HepG2 (cell line): ENCODE measurements around the gene SYTL2. TPM values are rescaled to one million over a fixed set of nuclear protein-coding genes. Genes with fewer than 3 reads are reported as not detected.

Experiments
- IKZF4 ChIP-seq: sonication (generic); formaldehyde crosslinking; IDR thresholded peaks from 2 replicates; pipeline ENCODE4 v1.5.1; 2020; ENCODE audit warnings: borderline replicate concordance, mild to moderate bottlenecking, low read depth, missing genetic modification reagents; ENCODE audit errors: not compliant biosample characterization
- KLF11 ChIP-seq: IDR thresholded peaks from 2 replicates; pipeline ENCODE4 v1.6.1; 2016; ENCODE audit warnings: missing compliant biosample characterization
- KLF6 ChIP-seq: IDR thresholded peaks from 2 replicates; pipeline ENCODE4 v1.8.0; 2016; ENCODE audit warnings: missing biosample characterization, missing genetic modification reagents
- MTA1 ChIP-seq: sonication (generic); formaldehyde crosslinking; IDR thresholded peaks from 2 replicates; pipeline ENCODE4 v1.4.0; 2020; ENCODE audit warnings: missing genetic modification reagents, mild to moderate bottlenecking, borderline replicate concordance
- MTA3 ChIP-seq: sonication (generic); formaldehyde crosslinking; IDR thresholded peaks from 2 replicates; pipeline ENCODE4 v1.4.0; 2020; ENCODE audit warnings: missing genetic modification reagents
- MXD1 ChIP-seq: sonication (generic); formaldehyde crosslinking; IDR thresholded peaks from 2 replicates; pipeline ENCODE4 v1.4.0; 2020; ENCODE audit warnings: mild to moderate bottlenecking, missing genetic modification reagents
- MXD3 ChIP-seq: IDR thresholded peaks from 2 replicates; pipeline ENCODE4 v1.6.1; 2016; ENCODE audit warnings: mild to moderate bottlenecking, missing biosample characterization, missing genetic modification reagents
- NR0B2 ChIP-seq: sonication (generic); formaldehyde crosslinking; IDR thresholded peaks from 2 replicates; pipeline ENCODE4 v1.4.0; 2020; ENCODE audit warnings: mild to moderate bottlenecking, missing genetic modification reagents
- SOX6 ChIP-seq, 2 experiments: fragments of 450-650 bp in 1 of 2; sonication (generic) in 1 of 2; formaldehyde crosslinking in 1 of 2; IDR thresholded peaks; 2 replicates each; pipeline versions ENCODE4 v1.4.0 to v1.6.1; 2017 to 2020; ENCODE audit warnings: antibody characterized with exemption in 1 of 2, mild to moderate bottlenecking in 1 of 2, missing genetic modification reagents in 1 of 2
- SRSF4 ChIP-seq: fragments of 200-400 bp; formaldehyde crosslinking; IDR thresholded peaks from one replicate; pipeline ENCODE4 v1.6.1; 2018; ENCODE audit warnings: mild to moderate bottlenecking, low read depth, low read length, moderate library complexity; ENCODE audit not compliant: poor library complexity, severe bottlenecking
- TCF7L2 ChIP-seq: IDR thresholded peaks from 2 replicates; pipeline ENCODE4 v1.6.1; 2011; ENCODE audit warnings: mild to moderate bottlenecking, low read depth, low read length, moderate library complexity
- ZFP36L2 ChIP-seq: sonication (generic); formaldehyde crosslinking; IDR thresholded peaks from 2 replicates; pipeline ENCODE4 v1.4.0; 2020; ENCODE audit warnings: missing genetic modification reagents
- ZMYM2 ChIP-seq: sonication (generic); formaldehyde crosslinking; IDR thresholded peaks from 2 replicates; pipeline ENCODE4 v1.8.0; 2022; ENCODE audit warnings: mild to moderate bottlenecking, missing genetic modification reagents
- ZMYM4 ChIP-seq: sonication (generic); formaldehyde crosslinking; IDR thresholded peaks from 2 replicates; pipeline ENCODE4 v1.8.1; 2023; ENCODE audit warnings: mild to moderate bottlenecking, missing genetic modification reagents
- ZNF564 ChIP-seq: sonication (generic); formaldehyde crosslinking; IDR thresholded peaks from 2 replicates; pipeline ENCODE4 v1.8.1; 2023; ENCODE audit warnings: mild to moderate bottlenecking, missing genetic modification reagents
- ZNF605 ChIP-seq: sonication (generic); formaldehyde crosslinking; IDR thresholded peaks from 2 replicates; pipeline ENCODE4 v1.8.0; 2022; ENCODE audit warnings: mild to moderate bottlenecking, missing genetic modification reagents
- ZNF737 ChIP-seq: sonication (generic); formaldehyde crosslinking; IDR thresholded peaks from 2 replicates; pipeline ENCODE4 v1.5.0; 2020; ENCODE audit warnings: missing genetic modification reagents, mild to moderate bottlenecking, borderline replicate concordance
- ZNF777 ChIP-seq: sonication (generic); formaldehyde crosslinking; IDR thresholded peaks from 2 replicates; pipeline ENCODE4 v1.4.0; 2020; ENCODE audit warnings: missing genetic modification reagents
- ZNF891 ChIP-seq: sonication (generic); formaldehyde crosslinking; IDR thresholded peaks from 2 replicates; pipeline ENCODE4 v1.5.0; 2020; ENCODE audit warnings: mild to moderate bottlenecking, missing genetic modification reagents
- ZSCAN29 ChIP-seq: sonication (generic); formaldehyde crosslinking; conservative IDR thresholded peaks from 2 replicates; pipeline ENCODE4 v1.4.0; 2020; ENCODE audit warnings: mild to moderate bottlenecking, missing genetic modification reagents
- polyA plus RNA-seq, 8 experiments: library from polyadenylated mRNA; depleted of rRNA in 3 of 8; stranded (reverse) in 7 of 8; unstranded in 1 of 8; fragments of >200 nt; fragmentation: Illumina TruSeq in 4 of 8; extraction: Trizol in 4 of 8; gene quantifications; 2 replicates each; pipeline versions ENCODE4 v1.2.1 to v1.2.3, GENCODE V29; 2011 to 2016; ENCODE audit warnings: low read depth in 4 of 8, missing spikeins in 1 of 8, mixed read lengths in 1 of 8; ENCODE audit not compliant: insufficient read depth in 1 of 8
- total RNA-seq, 5 experiments: library from RNA; depleted of rRNA; stranded (reverse); fragments of >200 nt; fragmentation: Illumina TruSeq; extraction: Trizol; gene quantifications; 2 replicates each; pipeline ENCODE4 v1.2.3, GENCODE V29; 2016; ENCODE audit warnings: low read depth in 1 of 5
- TF ChIP-seq, protein P1 (sequence below): IDR thresholded peaks from 2 replicates; pipeline ENCODE4 v1.6.1; 2012; ENCODE audit warnings: inconsistent platforms
- TF ChIP-seq, protein P2 (sequence below): sonication (generic); formaldehyde crosslinking; IDR thresholded peaks from 2 replicates; pipeline ENCODE4 v1.9.0; 2022; ENCODE audit warnings: missing genetic modification reagents, mild to moderate bottlenecking, borderline replicate concordance
- TF ChIP-seq, protein P3 (sequence below): sonication (generic); formaldehyde crosslinking; IDR thresholded peaks from 2 replicates; pipeline ENCODE4 v1.4.0; 2020; ENCODE audit warnings: missing genetic modification reagents, borderline replicate concordance

Gene SYTL2
- total and polyA plus RNA-seq, 2 of the 13 experiments (the other 11 are each of a cell fraction or from before 2014, with no cell fraction given) = 0.77 to 0.90 TPM

- TF ChIP-seq MXD1 = peak; percentile 77; the same call in 1 of the 2 replicates
- no peak for TF ChIP-seq ZNF564 (CRISPR knock-in tag)
- TF ChIP-seq ZNF605 (CRISPR knock-in tag) = no peak
- TF ChIP-seq ZSCAN29 (CRISPR knock-in tag) = no peak
- TF ChIP-seq IKZF4 (CRISPR knock-in tag) = peak; percentile 65
- no peak for TF ChIP-seq SOX6 (IDR thresholded peaks at IDR 0.05)
- TF ChIP-seq SOX6 (CRISPR knock-in tag; IDR thresholded peaks at IDR 0.05) = 0 out of 2 replicates have a peak, but pooled peaks have one; percentile 31
- peak; percentile 43; the same call in 1 of the 2 replicates for TF ChIP-seq MTA1 (CRISPR knock-in tag)
- TF ChIP-seq ZNF891 (CRISPR knock-in tag) = peak; percentile 75; the same call in 1 of the 2 replicates
- no peak for TF ChIP-seq ZNF737 (CRISPR knock-in tag)
- TF ChIP-seq ZMYM4 = peak; percentile 33; the same call in 1 of the 2 replicates
- no peak for TF ChIP-seq KLF6 (CRISPR knock-in tag)
- TF ChIP-seq, protein P1, sequence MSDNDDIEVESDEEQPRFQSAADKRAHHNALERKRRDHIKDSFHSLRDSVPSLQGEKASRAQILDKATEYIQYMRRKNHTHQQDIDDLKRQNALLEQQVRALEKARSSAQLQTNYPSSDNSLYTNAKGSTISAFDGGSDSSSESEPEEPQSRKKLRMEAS = peak; percentile 61; the same call in 1 of the 2 replicates
- TF ChIP-seq MTA3 (CRISPR knock-in tag) = no peak
- TF ChIP-seq SRSF4 = no peak
- no peak for TF ChIP-seq KLF11
- TF ChIP-seq ZNF777 = peak; percentile 73
- TF ChIP-seq ZMYM2 (CRISPR knock-in tag) = no peak
- TF ChIP-seq NR0B2 (CRISPR knock-in tag) = peak; percentile 59; the same call in 1 of the 2 replicates
- TF ChIP-seq TCF7L2 = no peak
- TF ChIP-seq ZFP36L2 (CRISPR knock-in tag) = no peak
- TF ChIP-seq MXD3 = 0 out of 2 replicates have a peak, but pooled peaks have one; percentile 32
- TF ChIP-seq, protein P2, sequence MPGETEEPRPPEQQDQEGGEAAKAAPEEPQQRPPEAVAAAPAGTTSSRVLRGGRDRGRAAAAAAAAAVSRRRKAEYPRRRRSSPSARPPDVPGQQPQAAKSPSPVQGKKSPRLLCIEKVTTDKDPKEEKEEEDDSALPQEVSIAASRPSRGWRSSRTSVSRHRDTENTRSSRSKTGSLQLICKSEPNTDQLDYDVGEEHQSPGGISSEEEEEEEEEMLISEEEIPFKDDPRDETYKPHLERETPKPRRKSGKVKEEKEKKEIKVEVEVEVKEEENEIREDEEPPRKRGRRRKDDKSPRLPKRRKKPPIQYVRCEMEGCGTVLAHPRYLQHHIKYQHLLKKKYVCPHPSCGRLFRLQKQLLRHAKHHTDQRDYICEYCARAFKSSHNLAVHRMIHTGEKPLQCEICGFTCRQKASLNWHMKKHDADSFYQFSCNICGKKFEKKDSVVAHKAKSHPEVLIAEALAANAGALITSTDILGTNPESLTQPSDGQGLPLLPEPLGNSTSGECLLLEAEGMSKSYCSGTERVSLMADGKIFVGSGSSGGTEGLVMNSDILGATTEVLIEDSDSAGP = peak; percentile 46; the same call in 1 of the 2 replicates
- TF ChIP-seq, protein P3, sequence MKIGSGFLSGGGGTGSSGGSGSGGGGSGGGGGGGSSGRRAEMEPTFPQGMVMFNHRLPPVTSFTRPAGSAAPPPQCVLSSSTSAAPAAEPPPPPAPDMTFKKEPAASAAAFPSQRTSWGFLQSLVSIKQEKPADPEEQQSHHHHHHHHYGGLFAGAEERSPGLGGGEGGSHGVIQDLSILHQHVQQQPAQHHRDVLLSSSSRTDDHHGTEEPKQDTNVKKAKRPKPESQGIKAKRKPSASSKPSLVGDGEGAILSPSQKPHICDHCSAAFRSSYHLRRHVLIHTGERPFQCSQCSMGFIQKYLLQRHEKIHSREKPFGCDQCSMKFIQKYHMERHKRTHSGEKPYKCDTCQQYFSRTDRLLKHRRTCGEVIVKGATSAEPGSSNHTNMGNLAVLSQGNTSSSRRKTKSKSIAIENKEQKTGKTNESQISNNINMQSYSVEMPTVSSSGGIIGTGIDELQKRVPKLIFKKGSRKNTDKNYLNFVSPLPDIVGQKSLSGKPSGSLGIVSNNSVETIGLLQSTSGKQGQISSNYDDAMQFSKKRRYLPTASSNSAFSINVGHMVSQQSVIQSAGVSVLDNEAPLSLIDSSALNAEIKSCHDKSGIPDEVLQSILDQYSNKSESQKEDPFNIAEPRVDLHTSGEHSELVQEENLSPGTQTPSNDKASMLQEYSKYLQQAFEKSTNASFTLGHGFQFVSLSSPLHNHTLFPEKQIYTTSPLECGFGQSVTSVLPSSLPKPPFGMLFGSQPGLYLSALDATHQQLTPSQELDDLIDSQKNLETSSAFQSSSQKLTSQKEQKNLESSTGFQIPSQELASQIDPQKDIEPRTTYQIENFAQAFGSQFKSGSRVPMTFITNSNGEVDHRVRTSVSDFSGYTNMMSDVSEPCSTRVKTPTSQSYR (CRISPR knock-in tag) = no peak
Observed at GRCh38 chr11:85810871-85811611, at the start of gene SYTL2 (continued).
